SKM-1 treated with dmso at 0.1 percent for 144 hours (cell line): Measurements from ENCODE around the gene MTX2.
A peak's percentile ranks its signal among the peaks of the same experiment; 100 is the strongest.

ENCODE experiments used
- DNase-seq: peaks from one replicate; lab custom pipeline; 2025; ENCODE audit not compliant: unreplicated experiment; lab: John Stamatoyannopoulos, UW

MTX2 gene

GRCh38 chr2:176269319-176270099 is at the start of gene MTX2:
TSS of gene MTX2 (plus strand) at chr2:176269442. CDS start at chr2:176269630, 188 bp downstream.
- DNase-seq = peak; percentile 61

GRCh38 chr2:176227874-176228273 is 41.4 kb upstream of the MTX2 start:
- no peak for DNase-seq

GRCh38 chr2:176234156-176234555 is 35.1 kb upstream of the MTX2 start:
- no peak for DNase-seq

DNA sequence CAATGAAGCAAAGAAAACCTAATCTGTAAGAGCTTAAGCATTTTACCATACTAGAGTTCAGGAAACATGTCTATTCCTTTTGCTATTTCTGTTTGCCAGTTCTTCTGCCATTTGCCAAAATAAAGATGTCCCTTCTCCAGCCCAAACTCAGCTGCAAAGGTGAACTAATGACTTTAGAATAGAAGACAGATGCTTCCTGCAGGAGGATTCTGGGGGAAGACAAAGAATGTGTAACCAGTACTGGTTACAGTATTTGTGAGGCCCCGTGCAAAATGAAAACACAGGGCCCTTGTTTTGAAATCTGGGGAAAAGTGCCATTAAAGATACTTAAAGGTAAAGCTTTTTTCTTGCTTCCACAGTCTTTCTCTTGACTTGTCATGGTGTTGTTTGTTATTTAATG is 34.3 kb upstream of the MTX2 start:
- no peak for DNase-seq

DNA sequence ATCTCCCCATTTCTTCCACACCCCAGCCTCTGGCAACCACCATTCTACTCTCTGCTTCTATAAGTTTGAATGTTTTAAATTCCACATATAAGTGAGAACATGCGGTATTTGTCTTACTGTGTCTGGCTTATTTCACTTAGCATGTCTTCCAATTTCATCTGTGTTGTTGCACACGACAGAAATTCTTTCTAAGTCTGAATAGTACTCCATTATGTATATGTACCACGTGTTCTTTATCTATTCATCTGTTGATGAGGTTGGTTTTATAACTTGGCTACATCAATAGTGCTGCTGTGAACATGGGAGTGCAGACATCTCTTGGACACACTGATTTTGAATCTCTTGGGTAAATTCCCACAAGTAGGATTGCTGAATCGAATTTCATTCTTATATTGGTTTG is 31.8 kb upstream of the MTX2 start:
- DNase-seq = no peak

GRCh38 chr2:176239031-176239430 is 30.2 kb upstream of the MTX2 start:
- DNase-seq = no peak

DNA sequence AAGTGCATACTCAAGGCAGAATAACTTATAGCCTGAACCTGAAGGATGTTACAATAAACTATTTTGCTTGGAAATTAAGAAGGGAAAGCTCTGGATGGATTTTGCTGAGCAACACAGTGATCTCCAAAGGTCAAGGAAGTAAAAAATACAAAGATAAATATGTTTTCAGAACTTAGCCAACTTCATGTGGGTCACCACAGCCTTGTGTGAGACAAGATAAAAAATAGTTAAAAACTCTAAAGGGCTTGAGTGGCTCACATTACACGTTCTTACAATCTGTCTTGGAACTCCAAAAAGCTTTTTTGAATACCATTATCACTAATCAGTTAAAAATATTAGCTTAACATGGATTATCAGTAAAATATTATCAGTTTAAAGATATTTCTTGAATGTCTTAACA is 28.9 kb upstream of the MTX2 start:
- DNase-seq = no peak

DNA sequence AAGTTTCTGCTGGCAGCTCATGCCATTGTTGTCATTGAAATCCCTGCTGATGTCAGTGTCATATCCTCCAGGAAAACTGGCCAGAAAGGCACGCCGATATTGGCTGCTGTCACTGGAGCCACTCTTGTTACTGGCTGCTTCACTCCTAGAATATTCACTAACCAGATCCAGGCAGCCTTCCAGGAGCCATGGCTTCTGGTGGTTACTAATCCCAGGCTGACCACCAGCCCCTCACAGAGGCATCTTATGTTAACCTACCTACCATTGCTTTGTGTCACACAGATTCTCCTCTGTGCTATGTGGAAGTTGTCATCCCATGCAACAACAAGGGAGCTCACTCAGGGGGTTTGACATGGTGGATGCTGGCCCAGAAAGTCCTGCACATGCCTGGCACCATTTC is 27.0 kb upstream of the MTX2 start:
- DNase-seq = no peak

GRCh38 chr2:176246331-176246730 is 22.9 kb upstream of the MTX2 start:
- DNase-seq = no peak

GRCh38 chr2:176247859-176248258 is 21.4 kb upstream of the MTX2 start:
- no peak for DNase-seq

DNA sequence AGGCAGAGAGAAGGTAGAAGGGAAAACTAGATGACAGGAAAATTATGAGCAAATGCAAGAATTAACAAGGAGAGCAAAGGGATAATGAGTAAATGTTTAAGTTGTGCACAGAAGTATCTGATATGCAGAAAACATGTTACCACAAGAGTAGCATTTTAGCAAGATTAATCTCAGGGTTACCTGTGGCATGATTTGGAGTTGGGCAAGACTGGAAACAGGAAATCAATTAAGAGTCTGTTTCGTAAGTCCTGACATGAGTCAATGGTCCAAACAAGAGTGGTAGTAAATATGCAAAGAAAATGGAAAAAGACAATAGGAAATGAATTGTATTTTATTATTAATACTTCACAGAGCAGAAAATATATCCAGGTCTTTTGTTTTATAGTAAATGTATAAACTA is 17.3 kb upstream of the MTX2 start:
- no peak for DNase-seq

DNA sequence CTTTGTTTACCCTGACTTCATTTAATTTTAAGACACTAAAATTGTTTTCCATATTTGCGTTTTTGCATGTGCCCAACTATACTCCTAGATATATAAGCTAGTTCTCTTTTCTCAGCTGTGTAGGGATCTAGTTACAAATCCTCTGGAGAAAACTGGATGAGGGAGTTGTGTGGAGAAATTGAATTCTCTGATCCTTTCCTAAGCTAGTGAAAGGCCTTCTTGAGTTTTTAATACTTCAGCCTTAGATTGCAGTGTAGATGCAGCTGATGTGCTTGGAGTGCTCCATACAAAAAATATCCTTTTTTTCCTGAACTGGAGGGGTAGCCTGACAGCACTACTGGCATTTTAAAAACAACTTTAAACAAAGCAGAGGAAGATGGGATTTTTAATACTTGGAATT is 8.6 kb upstream of the MTX2 start:
- DNase-seq = no peak

- no peak for DNase-seq
Observed at GRCh38 chr2:176261136-176261535, 8.1 kb upstream of the MTX2 start.

- no peak for DNase-seq
Observed at GRCh38 chr2:176268976-176269318, 295 bp upstream of the MTX2 start.

DNA sequence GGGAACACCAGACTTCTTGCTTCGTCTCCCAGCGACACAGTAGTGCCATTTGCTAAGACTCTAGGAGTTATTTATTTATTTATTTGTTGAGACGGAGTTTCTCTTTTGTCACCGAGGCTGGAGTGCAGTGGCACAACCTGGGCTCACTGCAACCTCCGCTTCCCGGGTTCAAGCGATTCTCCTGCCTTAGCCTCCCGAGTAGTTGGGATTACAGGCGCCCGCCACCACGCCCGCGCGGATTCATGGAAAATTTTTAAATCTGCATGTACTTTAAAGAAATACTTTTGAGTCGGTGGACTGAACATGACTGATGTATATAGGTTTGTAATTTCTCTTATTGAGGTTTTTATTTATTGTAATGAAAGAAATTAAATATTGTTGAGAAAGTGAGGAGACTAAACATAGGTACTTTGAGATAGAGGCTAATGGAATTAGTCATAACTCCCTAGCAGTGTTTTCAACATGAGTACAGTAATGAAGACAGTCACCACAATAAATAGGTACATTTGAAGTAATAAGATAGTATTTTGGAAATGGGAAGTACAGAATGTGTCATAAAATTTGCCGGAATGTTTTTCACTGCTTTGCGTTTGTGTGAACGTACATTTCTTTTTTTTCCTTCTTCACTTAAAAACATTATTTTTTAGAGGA is 983 bp downstream of the MTX2 start:
- no peak for DNase-seq

GRCh38 chr2:176272870-176273459 is 3.7 kb downstream of the MTX2 start:
- no peak for DNase-seq

DNA sequence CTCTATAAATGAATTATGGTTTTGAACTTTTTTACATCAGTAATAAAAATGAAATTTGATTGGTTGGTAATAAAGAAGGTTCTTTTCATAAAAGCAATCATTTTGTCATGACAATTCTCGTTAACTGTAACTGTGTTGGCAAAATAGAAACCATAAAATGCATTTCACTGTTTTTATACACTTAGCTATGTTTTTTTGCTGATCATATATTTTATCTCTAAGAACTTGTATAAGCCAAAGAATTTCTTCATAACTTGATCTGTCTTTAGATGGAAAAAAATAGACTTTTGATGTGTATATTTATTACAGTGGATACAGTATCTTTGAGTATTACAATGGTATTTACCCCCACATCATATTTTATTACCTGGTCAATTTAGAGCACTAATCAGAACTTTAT is 9.7 kb downstream of the MTX2 start:
- DNase-seq = no peak

DNA sequence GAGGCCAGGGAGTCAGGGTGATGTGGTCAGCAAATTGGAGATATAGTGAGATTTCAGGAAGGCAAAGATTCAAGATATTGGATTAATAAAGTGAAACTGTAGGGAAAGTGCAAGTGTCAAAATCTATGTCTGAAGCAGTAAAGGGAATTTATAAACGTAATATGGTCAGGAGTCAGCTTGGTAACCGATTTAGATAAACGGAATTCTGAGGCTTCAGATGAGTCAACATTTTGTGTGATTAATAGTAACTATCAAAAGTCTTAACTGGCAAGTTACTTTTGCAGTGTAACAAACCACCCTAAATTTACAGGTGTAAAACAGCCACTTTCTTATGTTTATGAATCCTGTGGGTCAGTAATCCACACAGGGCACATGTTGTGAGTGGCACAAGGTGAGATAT is 10.9 kb downstream of the MTX2 start:
- no peak for DNase-seq

- DNase-seq = no peak
Observed at GRCh38 chr2:176280867-176281658, 11.8 kb downstream of the MTX2 start.

GRCh38 chr2:176283291-176284068 is 14.2 kb downstream of the MTX2 start:
- no peak for DNase-seq
